Panc1 (cell line): ENCODE measurements around the gene PCYT2. TPM values are rescaled to one million over a fixed set of nuclear protein-coding genes. Genes with fewer than 3 reads are reported as not detected.

ENCODE experiments used
- ATAC-seq: fragments of 200-7000 bp; cut with Tn5 transposase; 2 replicates; pipeline ENCODE4 v1.9.1; 2020; ENCODE audit warnings: mild to moderate bottlenecking, moderate library complexity
- BruUV-seq: library from RNA; stranded (reverse); fragments of 400-500 nt; replicated peaks from 2 replicates; lab custom pipeline; 2021; lab: Mats Ljungman, UMichigan
- CTCF ChIA-PET: fragments of 300-600 bp; sonication (Branson Sonifier 250); formaldehyde crosslinking; loops from one replicate; lab custom pipeline; 2022; ENCODE audit warnings: antibody characterized with exemption; lab: Charles Lee
- POLR2A ChIA-PET: fragments of 300-600 bp; sonication (Branson Sonifier 250); formaldehyde crosslinking; loops from one replicate; lab custom pipeline; 2022; ENCODE audit warnings: antibody characterized with exemption; lab: Charles Lee
- DNase-seq: peaks from one replicate; pipeline ENCODE4 v3.0.0-alpha.2; 2010; ENCODE audit warnings: low read depth, low spot score
- H3K27ac ChIP-seq: 2 replicates; pipeline ENCODE4 v1.5.1; 2011; ENCODE audit warnings: mild to moderate bottlenecking, low read length, inconsistent platforms
- H3K27me3 ChIP-seq: fragments of 200-500 bp; sonication (Bioruptor generic); 2 replicates; pipeline ENCODE4 v1.6.0; 2014; ENCODE audit warnings: low read length, inconsistent platforms; ENCODE audit not compliant: control insufficient read depth, insufficient read depth
- H3K36me3 ChIP-seq: fragments of 200-500 bp; sonication (Bioruptor generic); 2 replicates; pipeline ENCODE4 v1.5.1; 2014; ENCODE audit warnings: inconsistent platforms, mild to moderate bottlenecking, low read length, moderate library complexity; ENCODE audit not compliant: control insufficient read depth, insufficient read depth
- H3K4me1 ChIP-seq: 2 replicates; pipeline ENCODE4 v1.5.1; 2011; ENCODE audit warnings: inconsistent platforms, mild to moderate bottlenecking, low read length, moderate library complexity; ENCODE audit not compliant: control insufficient read depth, insufficient read depth
- H3K4me3 ChIP-seq, 2 experiments: 2 replicates each; pipeline ENCODE4 v1.5.1; 2011 to 2012; ENCODE audit warnings: low read depth in 2 of 2, low read length in 2 of 2, mild to moderate bottlenecking in 2 of 2, inconsistent platforms in 1 of 2, moderate library complexity in 1 of 2
- H3K9me3 ChIP-seq: fragments of 200-500 bp; sonication (Bioruptor generic); 2 replicates; pipeline ENCODE4 v1.5.1; 2014; ENCODE audit warnings: low read depth, mild to moderate bottlenecking, inconsistent platforms, low read length, moderate library complexity; ENCODE audit not compliant: control insufficient read depth, insufficient read depth
- POLR2AphosphoS5 ChIP-seq: IDR thresholded peaks from 2 replicates; pipeline ENCODE4 v1.6.1; 2012; ENCODE audit warnings: mild to moderate bottlenecking, low read depth, low read length, moderate library complexity
- SIN3A ChIP-seq: IDR thresholded peaks from 2 replicates; pipeline ENCODE4 v1.6.1; 2012; ENCODE audit warnings: low read depth, mild to moderate bottlenecking, low read length, moderate library complexity, borderline replicate concordance; ENCODE audit not compliant: insufficient read depth
- TCF7L2 ChIP-seq: IDR thresholded peaks from 2 replicates; pipeline ENCODE4 v1.6.1; 2011; ENCODE audit warnings: mild to moderate bottlenecking, low read depth, low read length, inconsistent platforms
- in situ Hi-C: cut with HindIII; loops from 2 replicates; pipeline ENCODE4 v1.10.0; 2016; ENCODE audit warnings: low sequenced_read_pairs, low pct_unique_long_range_greater_than_20kb
- intact Hi-C: fragments of 100-400 bp; cut with micrococcal nuclease; formaldehyde crosslinking; loops from one replicate; pipeline ENCODE4 v1.10.0; 2022; ENCODE audit not compliant: unreplicated experiment
- total RNA-seq: library from RNA; stranded (reverse); gene quantifications from one replicate; pipeline ENCODE4 v1.2.1, GENCODE V29; 2021; ENCODE audit not compliant: unreplicated experiment
- TF ChIP-seq, protein P1 (sequence below), 2 experiments: IDR thresholded peaks; 2 replicates each; pipeline ENCODE4 v1.6.1; 2011 to 2012; ENCODE audit warnings: low read depth in 2 of 2, control low read depth in 1 of 2, low read length in 1 of 2, mild to moderate bottlenecking in 1 of 2, moderate library complexity in 1 of 2; ENCODE audit not compliant: insufficient read depth in 1 of 2
- TF ChIP-seq, protein P2 (sequence below): fragments of 450-650 bp; IDR thresholded peaks from 2 replicates; pipeline ENCODE4 v1.5.1; 2017; ENCODE audit warnings: mild to moderate bottlenecking

Gene PCYT2
- total RNA-seq, 1 experiment from 2014 or later = 91.2 TPM

DNA sequence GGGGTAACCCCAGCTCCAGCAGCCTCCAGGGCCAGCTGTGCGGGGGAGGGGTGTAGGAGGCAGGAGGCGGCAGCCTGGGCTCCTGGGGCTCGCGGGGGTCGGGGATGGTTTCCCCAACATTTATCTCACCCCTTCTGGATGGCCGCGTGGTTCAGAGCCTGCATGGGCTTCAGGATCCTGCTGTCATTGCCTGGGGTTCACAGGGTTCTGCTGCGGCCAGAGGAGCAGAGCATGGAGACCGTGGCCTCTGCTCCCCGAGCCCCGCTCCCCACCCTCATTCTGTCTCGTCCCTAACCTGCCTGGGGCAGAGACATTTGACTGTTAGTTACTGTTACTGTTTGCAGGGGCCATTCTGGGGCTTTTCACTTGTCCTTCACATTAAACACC is 31.0 kb upstream of the PCYT2 start:
- DNase-seq = no peak
- intact Hi-C loops = no loop called here
- Histone ChIP-seq H3K36me3 (no peaks in the 10 kb centered on the region), H3K4me3 (no peak overlapping the region), H3K4me1 (no peaks in the 10 kb centered on the region), H3K9me3 (no peaks in the 10 kb centered on the region), H3K27ac (no peak overlapping the region), H3K27me3 (no peaks in the 10 kb centered on the region)
- POLR2A ChIA-PET = no interaction called here
- no peak for ATAC-seq
- no TSS peak for BruUV-seq
- in situ Hi-C loops = no loop called here
- TF ChIP-seq SIN3A (no peak), TCF7L2 (no peak), POLR2AphosphoS5 (no peak)
- TF ChIP-seq, protein P1, sequence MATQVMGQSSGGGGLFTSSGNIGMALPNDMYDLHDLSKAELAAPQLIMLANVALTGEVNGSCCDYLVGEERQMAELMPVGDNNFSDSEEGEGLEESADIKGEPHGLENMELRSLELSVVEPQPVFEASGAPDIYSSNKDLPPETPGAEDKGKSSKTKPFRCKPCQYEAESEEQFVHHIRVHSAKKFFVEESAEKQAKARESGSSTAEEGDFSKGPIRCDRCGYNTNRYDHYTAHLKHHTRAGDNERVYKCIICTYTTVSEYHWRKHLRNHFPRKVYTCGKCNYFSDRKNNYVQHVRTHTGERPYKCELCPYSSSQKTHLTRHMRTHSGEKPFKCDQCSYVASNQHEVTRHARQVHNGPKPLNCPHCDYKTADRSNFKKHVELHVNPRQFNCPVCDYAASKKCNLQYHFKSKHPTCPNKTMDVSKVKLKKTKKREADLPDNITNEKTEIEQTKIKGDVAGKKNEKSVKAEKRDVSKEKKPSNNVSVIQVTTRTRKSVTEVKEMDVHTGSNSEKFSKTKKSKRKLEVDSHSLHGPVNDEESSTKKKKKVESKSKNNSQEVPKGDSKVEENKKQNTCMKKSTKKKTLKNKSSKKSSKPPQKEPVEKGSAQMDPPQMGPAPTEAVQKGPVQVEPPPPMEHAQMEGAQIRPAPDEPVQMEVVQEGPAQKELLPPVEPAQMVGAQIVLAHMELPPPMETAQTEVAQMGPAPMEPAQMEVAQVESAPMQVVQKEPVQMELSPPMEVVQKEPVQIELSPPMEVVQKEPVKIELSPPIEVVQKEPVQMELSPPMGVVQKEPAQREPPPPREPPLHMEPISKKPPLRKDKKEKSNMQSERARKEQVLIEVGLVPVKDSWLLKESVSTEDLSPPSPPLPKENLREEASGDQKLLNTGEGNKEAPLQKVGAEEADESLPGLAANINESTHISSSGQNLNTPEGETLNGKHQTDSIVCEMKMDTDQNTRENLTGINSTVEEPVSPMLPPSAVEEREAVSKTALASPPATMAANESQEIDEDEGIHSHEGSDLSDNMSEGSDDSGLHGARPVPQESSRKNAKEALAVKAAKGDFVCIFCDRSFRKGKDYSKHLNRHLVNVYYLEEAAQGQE (IDR thresholded peaks at IDR 0.05; ENCODE audit: insufficient read depth in 1 of 2, low read depth in 2 of 2, low read length in 1 of 2) = no peak
- TF ChIP-seq, protein P2, sequence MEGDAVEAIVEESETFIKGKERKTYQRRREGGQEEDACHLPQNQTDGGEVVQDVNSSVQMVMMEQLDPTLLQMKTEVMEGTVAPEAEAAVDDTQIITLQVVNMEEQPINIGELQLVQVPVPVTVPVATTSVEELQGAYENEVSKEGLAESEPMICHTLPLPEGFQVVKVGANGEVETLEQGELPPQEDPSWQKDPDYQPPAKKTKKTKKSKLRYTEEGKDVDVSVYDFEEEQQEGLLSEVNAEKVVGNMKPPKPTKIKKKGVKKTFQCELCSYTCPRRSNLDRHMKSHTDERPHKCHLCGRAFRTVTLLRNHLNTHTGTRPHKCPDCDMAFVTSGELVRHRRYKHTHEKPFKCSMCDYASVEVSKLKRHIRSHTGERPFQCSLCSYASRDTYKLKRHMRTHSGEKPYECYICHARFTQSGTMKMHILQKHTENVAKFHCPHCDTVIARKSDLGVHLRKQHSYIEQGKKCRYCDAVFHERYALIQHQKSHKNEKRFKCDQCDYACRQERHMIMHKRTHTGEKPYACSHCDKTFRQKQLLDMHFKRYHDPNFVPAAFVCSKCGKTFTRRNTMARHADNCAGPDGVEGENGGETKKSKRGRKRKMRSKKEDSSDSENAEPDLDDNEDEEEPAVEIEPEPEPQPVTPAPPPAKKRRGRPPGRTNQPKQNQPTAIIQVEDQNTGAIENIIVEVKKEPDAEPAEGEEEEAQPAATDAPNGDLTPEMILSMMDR = no peak
- CTCF ChIA-PET = no interaction called here

DNA sequence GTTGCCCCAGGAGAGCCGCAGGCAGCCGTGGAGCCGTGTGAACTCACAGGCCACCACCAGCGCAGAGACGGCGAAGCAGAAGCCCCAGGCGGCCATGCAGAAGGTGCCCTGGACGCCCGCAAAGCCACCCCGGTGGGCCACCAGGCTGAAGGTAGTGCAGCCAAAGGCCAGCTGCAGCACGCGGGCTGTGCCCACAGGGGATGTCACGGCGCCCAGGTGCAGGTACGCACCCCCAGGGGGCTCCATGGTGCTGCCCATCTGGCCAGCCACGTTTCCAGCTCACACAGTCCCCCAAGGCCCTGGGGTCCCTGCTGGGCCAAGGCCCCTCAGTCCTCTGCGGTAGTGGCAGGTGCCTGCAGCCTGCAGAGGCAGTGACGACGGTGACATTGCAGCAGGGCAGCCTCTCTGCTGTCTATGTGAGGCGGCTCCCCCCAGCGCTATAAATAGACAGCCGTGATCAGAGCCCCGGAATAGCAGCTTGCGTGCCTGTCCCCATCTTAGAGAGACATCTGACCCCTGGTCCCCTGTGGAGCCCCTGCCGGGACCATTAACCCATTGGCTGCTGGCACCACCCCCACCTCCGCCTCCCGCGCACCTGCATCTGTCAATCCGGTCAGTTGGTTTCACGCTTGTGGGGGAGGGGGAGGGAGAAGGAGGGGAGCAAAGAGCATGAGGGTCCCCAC is 30.4 kb upstream of the PCYT2 start:
- no peak overlapping the region for H3K4me3 ChIP-seq
- peaks cover 3% of the 10 kb centered on the region; the same call in 1 of the 2 replicates for H3K36me3 ChIP-seq
- ChIA-PET CTCF (no interaction called here), POLR2A (no interaction called here)
- H3K9me3 ChIP-seq = no peaks in the 10 kb centered on the region
- no peak for DNase-seq
- TF ChIP-seq, protein P2 = no peak
- no peak for TF ChIP-seq TCF7L2
- TF ChIP-seq SIN3A = no peak
- TF ChIP-seq, protein P1 (IDR thresholded peaks at IDR 0.05; ENCODE audit: insufficient read depth in 1 of 2, low read depth in 2 of 2, low read length in 1 of 2) = no peak
- no peak for TF ChIP-seq POLR2AphosphoS5
- in situ Hi-C loops = no loop called here
- no peak overlapping the region for H3K27ac ChIP-seq
- no TSS peak for BruUV-seq
- ATAC-seq = no peak
- intact Hi-C loops = no loop called here
- no peaks in the 10 kb centered on the region for H3K4me1 ChIP-seq
- no peaks in the 10 kb centered on the region for H3K27me3 ChIP-seq
